ENCODE data around the gene TSTD1.
"Not testable (repeated sequence)": the region's sequence is repeated elsewhere in the genome, so short reads cannot be mapped to it uniquely, and the experiment has no call there.

Gene TSTD1

DNA sequence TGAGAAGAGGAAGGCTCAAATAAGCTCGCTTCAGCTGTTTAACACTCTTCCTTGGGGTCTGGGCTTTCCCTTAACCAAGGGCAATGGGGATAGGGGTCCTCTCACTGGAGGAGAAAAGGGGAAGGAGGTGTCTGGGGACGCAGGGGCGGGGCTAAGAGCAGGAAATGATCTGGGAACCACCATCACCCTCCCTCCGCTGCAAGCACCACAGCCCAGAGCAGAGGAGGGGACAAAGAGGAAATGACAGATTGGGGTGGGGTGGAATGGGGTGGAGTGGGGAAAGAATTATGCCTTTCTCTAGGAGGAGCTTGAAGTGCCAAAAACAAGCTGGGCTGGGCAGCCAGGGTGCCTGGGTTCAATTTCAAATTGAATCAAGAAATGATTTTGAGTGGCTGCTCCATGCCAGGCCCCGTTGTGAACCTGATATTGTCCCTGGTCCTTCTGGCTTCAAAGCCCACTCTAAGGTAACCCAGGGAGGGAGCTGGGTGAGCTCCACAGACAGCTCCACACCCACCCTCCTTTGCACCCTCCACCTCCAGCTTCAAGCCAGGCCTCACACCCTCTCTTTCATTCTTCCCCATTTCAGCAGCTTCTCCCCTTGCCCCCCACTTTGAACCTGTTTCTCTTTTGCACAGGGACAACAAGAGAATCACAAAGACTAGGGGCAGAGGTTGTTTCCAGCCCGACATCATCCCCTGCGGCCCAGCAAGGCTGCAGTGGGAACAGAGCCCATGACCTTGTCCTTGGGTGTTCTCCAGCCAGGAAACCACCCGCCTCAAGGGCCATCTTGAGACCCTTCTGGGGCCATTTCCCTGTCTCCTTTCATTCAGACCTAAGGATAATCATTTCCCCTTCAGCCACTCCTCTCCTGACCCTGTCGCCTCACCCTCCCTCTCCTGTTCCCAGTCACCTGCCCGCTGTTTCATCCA, 29.8 kb upstream of the TSTD1 start:
- DNase-seq = peak; percentile 90

- peak; percentile 28 for DNase-seq
Observed at GRCh38 chr1:161066694-161067093, 27.9 kb upstream of the TSTD1 start.

GRCh38 chr1:161065681-161066080, 26.9 kb upstream of the TSTD1 start:
- DNase-seq = not testable (repeated sequence)

DNA sequence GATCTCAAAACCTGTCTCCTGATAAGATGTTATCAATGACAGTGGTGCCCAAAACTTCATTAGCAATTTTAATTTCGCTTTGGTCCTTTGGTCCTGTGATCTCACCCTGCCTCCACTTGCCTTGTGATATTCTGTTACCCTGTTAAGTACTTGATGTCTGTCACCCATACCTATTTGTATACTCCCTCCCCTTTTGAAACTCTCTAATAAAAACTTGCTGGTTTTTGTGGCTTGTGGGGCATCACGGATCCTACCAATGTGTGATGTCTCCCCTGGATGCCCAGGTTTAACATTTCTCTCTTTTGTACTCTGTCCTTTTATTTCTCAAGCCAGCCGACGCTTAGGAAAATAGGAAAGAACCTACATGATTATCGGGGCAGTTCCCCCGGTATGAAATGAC, 25.2 kb upstream of the TSTD1 start:
- not testable (repeated sequence) for DNase-seq

GRCh38 chr1:161061419-161061818, 22.7 kb upstream of the TSTD1 start:
- no peak for DNase-seq

DNA sequence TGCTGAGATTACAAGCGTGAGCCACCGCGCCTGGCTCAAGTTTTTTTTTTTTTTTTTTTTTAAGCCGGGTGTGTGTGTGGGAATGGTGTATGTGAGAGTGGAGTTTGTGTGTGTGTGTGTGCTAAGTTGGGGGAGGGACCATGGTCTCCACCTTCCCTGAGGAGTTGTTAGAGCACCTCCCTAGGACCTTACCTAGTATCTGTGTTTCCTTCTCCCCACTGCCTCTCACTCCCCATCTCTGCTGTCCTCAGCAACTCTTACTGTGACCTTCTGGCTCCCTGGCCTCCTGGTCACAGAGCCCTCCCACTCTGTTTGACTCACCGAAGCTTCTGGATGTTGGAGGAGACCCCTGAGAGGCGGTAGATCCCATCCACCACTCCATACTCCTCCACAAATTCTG, 20.5 kb upstream of the TSTD1 start:
- DNase-seq = no peak

DNA sequence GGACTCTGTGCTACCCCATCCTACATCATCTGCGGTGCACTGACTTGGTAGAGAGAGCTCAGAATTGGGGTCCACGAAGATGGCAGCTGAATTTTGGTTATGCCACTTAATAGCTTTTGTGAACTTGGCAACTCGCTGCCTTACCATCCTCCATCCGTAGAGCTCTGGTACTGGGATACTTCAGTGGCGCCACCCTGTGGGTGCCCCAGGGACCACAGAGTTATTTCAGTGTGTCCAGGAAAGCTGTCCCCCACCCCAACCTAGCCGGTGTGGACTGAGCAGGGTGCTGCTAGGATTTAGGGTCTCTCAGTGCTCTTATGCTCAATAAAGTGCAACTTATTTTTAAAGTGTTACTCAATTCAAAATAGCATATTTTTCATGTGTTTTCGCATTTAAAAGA, 16.0 kb upstream of the TSTD1 start:
- no peak for DNase-seq

- no peak for DNase-seq
Observed at GRCh38 chr1:161054232-161054631, 15.5 kb upstream of the TSTD1 start.

DNA sequence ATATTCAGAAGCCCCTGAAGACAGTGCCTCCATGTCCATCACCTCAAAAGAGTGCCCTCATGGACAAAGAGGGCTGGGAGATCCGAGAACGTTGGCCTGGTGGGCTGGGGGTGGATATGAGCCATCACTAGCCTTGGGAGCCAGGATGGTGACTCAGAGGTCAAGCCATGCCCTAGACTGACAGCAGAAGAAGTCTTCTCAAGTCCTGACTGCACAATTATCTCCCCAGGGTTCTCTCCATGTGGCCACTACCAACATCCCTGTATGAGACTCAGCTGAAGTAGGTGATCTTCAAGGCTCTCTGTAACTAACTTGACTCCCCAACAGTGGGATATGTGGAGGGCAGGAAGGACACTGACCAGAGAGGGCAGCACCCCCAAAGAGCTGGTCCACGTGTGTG, 14.1 kb upstream of the TSTD1 start:
- DNase-seq = no peak

DNA sequence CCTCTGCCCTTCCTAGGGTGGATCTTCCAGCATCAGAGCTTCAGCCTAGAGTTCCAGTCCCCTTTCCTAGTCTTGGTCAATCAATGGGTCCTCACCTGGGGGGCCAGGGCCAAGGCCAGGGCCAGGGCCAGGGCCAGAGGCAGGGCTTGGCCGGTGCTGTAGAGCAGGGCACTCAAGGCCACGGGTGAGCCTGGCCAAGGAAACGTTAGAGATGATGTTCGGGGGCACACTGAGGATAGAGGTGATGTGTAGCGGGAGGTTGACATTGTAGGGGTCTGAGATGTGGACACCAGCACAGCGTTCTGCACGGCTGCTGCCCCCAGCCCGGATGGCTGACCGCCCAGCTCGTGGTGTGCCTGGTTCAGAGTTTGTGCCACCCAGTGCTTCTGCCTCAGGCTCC, 12.5 kb upstream of the TSTD1 start:
- DNase-seq = no peak

- DNase-seq = no peak
Observed at GRCh38 chr1:161048949-161049722, 10.4 kb upstream of the TSTD1 start.

DNA sequence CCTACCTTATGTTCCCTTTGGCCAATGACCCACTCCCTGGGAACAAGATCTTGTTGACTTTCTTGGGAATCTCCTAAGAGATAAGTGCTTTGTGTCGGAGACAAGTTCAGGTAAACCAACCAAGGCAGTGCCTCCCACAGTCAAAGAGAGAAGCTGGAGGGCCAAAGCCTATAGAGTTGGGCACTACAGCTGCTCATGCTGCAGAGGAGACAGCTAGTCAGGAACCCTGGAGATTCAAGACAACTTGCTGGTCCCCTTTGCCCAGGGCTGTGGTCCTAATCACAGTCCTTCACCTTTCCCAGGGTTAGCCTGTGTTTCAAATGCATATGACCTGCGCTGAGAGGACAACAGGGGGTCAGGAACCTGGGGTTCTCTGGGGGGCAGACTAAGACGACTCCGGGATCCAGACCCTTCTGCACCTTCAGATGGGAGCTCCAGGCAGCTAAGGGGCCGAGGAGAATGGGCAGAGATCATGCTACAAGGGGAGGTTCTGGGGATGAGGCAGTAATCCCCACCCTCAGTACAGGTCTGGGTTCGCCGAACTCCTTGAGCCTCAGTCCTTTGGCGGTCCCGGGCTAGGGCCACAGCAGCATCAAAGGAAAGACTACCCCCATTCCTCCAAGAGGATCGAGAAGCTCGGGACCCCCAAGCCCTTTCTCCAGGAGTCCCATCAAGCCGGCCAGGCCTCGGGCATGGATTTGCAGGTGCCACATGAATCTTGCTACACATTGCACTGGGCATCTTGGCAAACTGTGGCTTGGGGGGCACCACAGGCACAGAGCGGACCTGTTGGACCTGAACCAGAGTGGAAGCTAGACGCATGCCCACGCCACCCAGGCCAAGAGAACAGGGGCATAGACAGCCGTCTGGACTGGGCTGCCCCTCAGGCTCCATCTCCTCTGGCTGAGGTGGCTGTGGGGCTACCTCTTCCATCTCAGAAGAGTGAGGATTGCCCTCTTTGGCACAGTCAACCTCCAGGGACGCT, 9.0 kb upstream of the TSTD1 start:
- DNase-seq = no peak

- no peak for DNase-seq
Observed at GRCh38 chr1:161046605-161047228, 8.0 kb upstream of the TSTD1 start.

DNA sequence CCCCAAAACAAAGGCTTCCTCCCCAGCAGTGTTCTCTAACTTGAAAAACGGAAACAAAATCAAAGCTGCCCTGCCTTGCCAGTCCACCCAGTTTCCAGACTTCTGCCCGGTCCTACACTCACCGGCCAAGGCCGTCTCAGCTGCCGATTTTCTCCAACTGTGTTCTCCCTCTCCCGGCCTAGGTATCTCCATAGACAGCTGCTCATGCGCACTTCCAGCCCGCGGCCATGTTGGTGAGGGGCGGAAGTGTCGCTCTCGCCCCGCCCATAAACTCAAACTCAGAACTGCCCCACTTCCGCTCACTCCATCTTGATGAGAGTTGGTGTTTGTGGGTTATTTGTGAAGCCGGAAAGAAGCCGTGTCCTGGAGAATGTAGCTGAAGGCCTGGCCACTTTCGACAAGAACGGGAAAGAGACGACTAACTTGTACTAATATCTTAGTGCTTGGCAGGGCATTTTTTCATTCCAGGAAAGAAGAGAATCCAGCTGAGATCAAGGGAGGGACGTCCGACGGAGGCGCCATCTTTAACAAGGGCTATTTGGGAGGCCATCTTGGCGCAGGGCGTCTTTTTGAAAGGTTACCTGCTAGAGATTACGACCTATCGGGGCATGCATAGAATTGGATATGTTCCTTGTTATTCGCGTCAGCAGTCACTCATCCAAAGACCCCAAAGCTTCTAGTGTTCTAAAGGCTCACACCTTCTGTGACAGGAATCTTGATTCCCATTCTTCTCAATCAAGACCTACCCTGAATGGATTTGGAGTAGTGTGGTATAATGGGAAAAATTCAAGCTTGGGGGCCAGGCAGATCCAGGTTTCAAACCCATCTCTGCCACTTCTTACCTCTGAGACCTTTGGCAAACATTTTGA, 7.2 kb upstream of the TSTD1 start, which contains the start of gene USF1:
USF1 (minus strand) TSS at position 242 of the 869 bp plus-strand sequence. CDS start 2,702 bp downstream, outside the sequence.
- DNase-seq = peak; percentile 93

DNA sequence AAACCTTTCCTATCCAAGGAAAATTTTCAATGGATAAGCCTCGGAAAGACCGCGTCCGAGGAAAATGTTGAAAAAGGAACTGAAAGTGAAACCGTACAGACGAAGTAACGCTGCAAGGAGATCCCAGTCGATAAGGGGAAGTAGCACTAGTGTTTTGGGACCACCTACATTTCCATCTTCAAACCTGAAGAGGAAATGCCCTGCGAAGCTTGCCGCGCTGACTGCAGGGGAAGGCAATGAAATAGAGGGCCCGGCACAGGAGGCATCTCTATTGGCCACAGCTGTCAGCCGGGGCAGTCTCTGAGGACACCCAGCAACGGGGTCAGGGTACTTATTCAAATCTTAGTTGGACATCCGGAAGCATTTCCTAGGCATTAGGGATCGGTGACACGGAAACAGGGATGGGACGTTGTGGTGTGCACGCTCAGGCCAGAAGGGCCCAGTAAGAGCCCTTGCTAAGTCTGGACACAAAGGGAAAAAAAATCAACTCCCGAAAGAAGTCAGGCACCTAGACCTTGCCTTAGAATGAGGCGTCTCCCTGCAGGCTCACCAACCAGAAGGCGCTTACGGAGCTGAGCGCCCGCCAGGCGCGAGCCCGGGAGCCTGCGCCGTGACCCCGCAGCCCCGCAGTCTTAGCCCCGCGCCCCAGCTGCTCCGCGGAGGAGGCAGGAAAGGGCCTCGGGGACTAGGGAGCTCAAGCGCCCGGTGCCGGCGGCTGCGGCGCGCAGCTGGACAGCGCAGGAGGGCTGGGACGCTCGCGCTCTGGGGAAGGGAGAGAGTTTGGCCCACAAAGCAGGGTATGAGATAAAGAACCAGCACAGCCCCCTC, 6.4 kb upstream of the TSTD1 start:
- DNase-seq = peak; percentile 72

DNA sequence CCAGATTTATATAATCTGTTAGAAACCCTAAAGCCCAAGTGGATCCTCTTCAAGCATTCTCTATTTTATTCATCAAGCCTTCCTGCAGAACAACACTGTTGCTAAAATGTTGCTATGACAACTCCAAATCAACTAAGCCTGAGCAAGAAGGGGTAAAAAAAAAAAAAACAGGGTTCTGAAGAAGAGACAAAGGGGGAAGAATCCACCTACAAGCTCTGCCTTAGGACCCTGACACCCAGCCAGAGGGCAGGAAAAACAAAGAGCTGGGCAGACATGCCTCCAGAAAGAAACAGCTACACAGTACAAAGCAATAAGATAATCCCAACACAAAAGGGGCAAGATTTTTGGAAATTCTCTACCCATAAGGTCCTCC, 5.8 kb upstream of the TSTD1 start:
- DNase-seq = no peak

DNA sequence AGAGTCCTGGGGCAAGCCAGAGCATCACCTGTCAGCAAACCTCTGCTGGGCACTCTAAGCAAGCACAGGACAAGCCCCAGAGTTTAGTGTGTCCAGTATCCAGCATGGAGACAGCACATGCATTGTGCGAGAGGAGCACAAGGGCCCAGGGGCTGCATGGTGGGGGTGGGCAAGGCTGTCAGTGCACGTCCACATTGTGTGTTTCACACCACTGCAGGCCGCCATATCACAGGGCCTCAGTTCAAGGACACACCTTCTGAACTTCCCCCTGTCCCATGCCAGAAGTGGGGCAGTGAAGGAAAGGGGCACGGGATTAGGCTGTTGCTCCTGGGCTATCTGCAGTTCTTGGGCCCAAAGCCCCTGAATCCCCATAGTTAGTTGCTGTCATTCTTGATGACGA, 782 bp upstream of the TSTD1 start:
- DNase-seq = no peak

DNA sequence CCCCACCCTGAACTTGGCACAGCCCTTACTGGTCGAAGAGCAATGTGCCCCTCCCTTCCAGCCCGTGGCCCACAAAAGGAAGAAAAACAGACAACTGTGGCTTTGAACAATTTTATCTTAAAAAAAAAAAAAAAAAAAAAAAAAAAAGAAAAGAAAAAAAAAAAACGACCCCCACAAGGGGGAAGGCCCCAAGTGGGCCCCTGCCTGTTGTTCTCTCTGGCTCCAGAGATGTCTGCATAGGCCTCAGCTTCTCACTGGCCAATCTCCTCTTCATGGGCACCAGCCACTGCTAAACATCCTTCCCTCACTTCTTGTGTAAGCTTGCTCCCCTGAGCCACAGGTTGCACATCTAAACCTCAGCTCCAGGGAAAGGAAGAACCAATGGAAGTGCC, 386 bp upstream of the TSTD1 start:
- DNase-seq = no peak

DNA sequence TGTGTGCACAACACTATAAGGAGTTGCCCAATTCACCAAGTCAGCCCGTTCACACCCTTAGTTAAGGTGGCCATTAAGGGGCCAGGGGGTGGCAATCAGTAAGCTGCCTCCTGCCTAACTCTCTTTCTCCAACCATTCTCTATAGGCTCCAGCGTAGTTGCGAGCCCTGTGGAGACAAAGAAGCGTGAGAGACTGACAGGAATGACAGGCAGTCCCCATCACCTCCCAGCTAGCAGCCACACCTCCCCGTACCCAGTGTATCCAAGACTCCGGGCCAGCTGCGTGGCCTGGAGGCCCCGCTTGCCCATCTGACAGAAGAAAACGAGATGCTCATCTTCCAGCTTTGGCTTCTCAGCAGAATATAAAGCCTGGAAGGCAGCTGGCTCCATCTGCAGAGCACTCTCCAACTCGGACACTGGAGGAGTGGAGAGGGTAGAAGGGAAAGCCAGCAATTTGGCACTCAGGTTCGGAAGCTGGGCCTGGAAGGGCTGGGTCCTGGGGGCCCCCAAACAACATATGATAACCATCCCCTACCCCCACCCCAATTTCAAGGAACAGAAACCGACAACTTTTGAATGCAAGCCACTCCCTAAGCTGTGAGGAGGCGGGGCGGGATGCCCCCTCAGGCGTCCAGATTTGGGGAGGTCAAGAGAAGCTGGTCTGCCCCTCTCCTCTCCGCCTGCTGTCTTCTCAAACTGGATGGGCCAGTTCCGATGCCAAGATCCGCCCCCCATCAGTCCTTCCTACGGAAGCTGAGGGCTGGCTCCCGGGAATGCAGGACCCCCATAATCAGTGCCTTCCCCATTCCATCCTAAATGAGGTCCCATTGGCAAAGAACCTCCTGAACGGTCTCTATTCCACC, 872 bp downstream of the TSTD1 start:
- no peak for DNase-seq

Data from stimulated activated CD4-positive, alpha-beta T cell treated with anti-CD3 and anti-CD28 coated beads, Interleukin-15, amount 100 ng/mL, for 24 hours (primary cell).